HepG2 (cell line): ENCODE data around the gene ZNRF3. TPM values are rescaled to one million over a fixed set of nuclear protein-coding genes. Genes with fewer than 3 reads are reported as not detected.

Source experiments
- ARID4A ChIP-seq: sonication (generic); formaldehyde crosslinking; IDR thresholded peaks from 2 replicates; pipeline ENCODE4 v1.5.0; 2020; ENCODE audit warnings: mild to moderate bottlenecking, missing genetic modification reagents, borderline replicate concordance
- CHCHD3 ChIP-seq: sonication (generic); formaldehyde crosslinking; IDR thresholded peaks from 2 replicates; pipeline ENCODE4 v1.8.0; 2022; ENCODE audit warnings: mild to moderate bottlenecking, missing genetic modification reagents, moderate library complexity
- DZIP1 ChIP-seq: sonication (generic); formaldehyde crosslinking; IDR thresholded peaks from 2 replicates; pipeline ENCODE4 v1.5.0; 2020; ENCODE audit warnings: mild to moderate bottlenecking, missing genetic modification reagents
- FOXM1 ChIP-seq: sonication (generic); formaldehyde crosslinking; IDR thresholded peaks from 2 replicates; pipeline ENCODE4 v1.5.0; 2020; ENCODE audit warnings: missing genetic modification reagents
- HINFP ChIP-seq: sonication (generic); formaldehyde crosslinking; IDR thresholded peaks from 2 replicates; pipeline ENCODE4 v1.4.0; 2020; ENCODE audit warnings: low read depth, mild to moderate bottlenecking, missing genetic modification reagents
- MED8 ChIP-seq: sonication (generic); formaldehyde crosslinking; IDR thresholded peaks from 2 replicates; pipeline ENCODE4 v1.8.1; 2023; ENCODE audit warnings: mild to moderate bottlenecking, missing genetic modification reagents; ENCODE audit not compliant: insufficient replicate concordance
- MYC ChIP-seq: sonication (generic); formaldehyde crosslinking; IDR thresholded peaks from 2 replicates; pipeline ENCODE4 v1.9.0; 2021; ENCODE audit warnings: missing genetic modification reagents, borderline replicate concordance
- NPAS2 ChIP-seq: sonication (generic); formaldehyde crosslinking; IDR thresholded peaks from 2 replicates; pipeline ENCODE4 v1.8.0; 2022; ENCODE audit warnings: mild to moderate bottlenecking, missing genetic modification reagents, borderline replicate concordance
- RBFOX2 ChIP-seq: fragments of 200-400 bp; formaldehyde crosslinking; IDR thresholded peaks from 2 replicates; pipeline ENCODE4 v1.6.1; 2017; ENCODE audit warnings: low read depth, mild to moderate bottlenecking, low read length
- RNF2 ChIP-seq: fragments of 450-650 bp; conservative IDR thresholded peaks from 2 replicates; pipeline ENCODE4 v1.6.1; 2016; ENCODE audit warnings: low read depth
- SMAD1 ChIP-seq: sonication (generic); formaldehyde crosslinking; IDR thresholded peaks from 2 replicates; pipeline ENCODE4 v1.4.0; 2020; ENCODE audit warnings: missing genetic modification reagents, low read depth, mild to moderate bottlenecking, borderline replicate concordance
- SOX5 ChIP-seq: IDR thresholded peaks from 2 replicates; pipeline ENCODE4 v1.6.1; 2016; ENCODE audit warnings: borderline replicate concordance
- THAP11 ChIP-seq: IDR thresholded peaks from 2 replicates; pipeline ENCODE4 v1.6.1; 2016; ENCODE audit warnings: missing biosample characterization, missing genetic modification reagents
- XRCC5 ChIP-seq: fragments of 200-400 bp; formaldehyde crosslinking; optimal IDR thresholded peaks from 2 replicates; pipeline ENCODE3; 2017; ENCODE audit warnings: mild to moderate bottlenecking, low read length
- ZNF280B ChIP-seq: sonication (generic); formaldehyde crosslinking; IDR thresholded peaks from 2 replicates; pipeline ENCODE4 v1.5.0; 2020; ENCODE audit warnings: missing genetic modification reagents, mild to moderate bottlenecking, borderline replicate concordance
- ZNF383 ChIP-seq: sonication (generic); formaldehyde crosslinking; IDR thresholded peaks from 2 replicates; pipeline ENCODE4 v1.4.0; 2020; ENCODE audit warnings: missing genetic modification reagents, mild to moderate bottlenecking, borderline replicate concordance
- ZNF572 ChIP-seq: sonication (generic); formaldehyde crosslinking; IDR thresholded peaks from 2 replicates; pipeline ENCODE4 v1.5.1; 2020; ENCODE audit warnings: mild to moderate bottlenecking, missing genetic modification reagents
- ZNF615 ChIP-seq: sonication (generic); formaldehyde crosslinking; IDR thresholded peaks from 2 replicates; pipeline ENCODE4 v1.5.0; 2020; ENCODE audit warnings: mild to moderate bottlenecking, missing genetic modification reagents, borderline replicate concordance
- ZNF766 ChIP-seq: sonication (generic); formaldehyde crosslinking; IDR thresholded peaks from 2 replicates; pipeline ENCODE4 v1.5.0; 2020; ENCODE audit warnings: missing genetic modification reagents, borderline replicate concordance
- ZZZ3 ChIP-seq: sonication (generic); formaldehyde crosslinking; IDR thresholded peaks from 2 replicates; pipeline ENCODE4 v1.4.0; 2020; ENCODE audit warnings: missing genetic modification reagents, mild to moderate bottlenecking, borderline replicate concordance
- polyA plus RNA-seq, 8 experiments: library from polyadenylated mRNA; depleted of rRNA in 3 of 8; stranded (reverse) in 7 of 8; unstranded in 1 of 8; fragments of >200 nt; fragmentation: Illumina TruSeq in 4 of 8; extraction: Trizol in 4 of 8; gene quantifications; 2 replicates each; pipeline versions ENCODE4 v1.2.1 to v1.2.3, GENCODE V29; 2011 to 2016; ENCODE audit warnings: low read depth in 4 of 8, missing spikeins in 1 of 8, mixed read lengths in 1 of 8; ENCODE audit not compliant: insufficient read depth in 1 of 8
- total RNA-seq, 5 experiments: library from RNA; depleted of rRNA; stranded (reverse); fragments of >200 nt; fragmentation: Illumina TruSeq; extraction: Trizol; gene quantifications; 2 replicates each; pipeline ENCODE4 v1.2.3, GENCODE V29; 2016; ENCODE audit warnings: low read depth in 1 of 5

Gene ZNRF3
- total and polyA plus RNA-seq, 2 of the 13 experiments (the other 11 are each of a cell fraction or from before 2014, with no cell fraction given), result 20.3 to 36.7 TPM

- TF ChIP-seq ARID4A (CRISPR knock-in tag), result peak; percentile 68; the same call in 1 of the 2 replicates
- no peak for TF ChIP-seq CHCHD3
- no peak for TF ChIP-seq FOXM1
- no peak for TF ChIP-seq NPAS2 (CRISPR knock-in tag)
- peak; percentile 41; the same call in 1 of the 2 replicates for TF ChIP-seq ZNF383
- peak; percentile 81; the same call in 1 of the 2 replicates for TF ChIP-seq SOX5
- TF ChIP-seq ZZZ3 (CRISPR knock-in tag), result no peak
- TF ChIP-seq ZNF280B (CRISPR knock-in tag), result peak; percentile 73; the same call in 1 of the 2 replicates
- TF ChIP-seq ZNF615 (CRISPR knock-in tag), result no peak
- no peak for TF ChIP-seq SMAD1
- peak; percentile 39; the same call in 1 of the 2 replicates for TF ChIP-seq THAP11
- TF ChIP-seq ZNF766, result 0 out of 2 replicates have a peak, but pooled peaks have one; percentile 65
- TF ChIP-seq HINFP (CRISPR knock-in tag), result no peak
- TF ChIP-seq MED8 (CRISPR knock-in tag), result no peak
- TF ChIP-seq DZIP1 (CRISPR knock-in tag), result no peak
- TF ChIP-seq RNF2, result no peak
- peak; percentile 47 for TF ChIP-seq XRCC5
- TF ChIP-seq ZNF572 (CRISPR knock-in tag), result no peak
- TF ChIP-seq MYC (CRISPR knock-in tag), result peak; percentile 85; the same call in 1 of the 2 replicates
- peak; percentile 58 for TF ChIP-seq RBFOX2
Observed at GRCh38 chr22:29030618-29031226, 147.3 kb downstream of the ZNRF3 start (continued).
